Measurements from ENCODE around the gene STX16. TPM values are rescaled to one million over a fixed set of nuclear protein-coding genes. Genes with fewer than 3 reads are reported as not detected.

Gene STX16
- total and polyA plus RNA-seq, 9 of the 15 experiments (the other 6 are each of a cell fraction or from before 2014, with no cell fraction given), result 4.4 to 43.5 (median 14.7) TPM

GRCh38 chr20:58666702-58667101 is 15.6 kb downstream of the STX16 start:
- Histone ChIP-seq H4K20me1 (replicated peaks; ENCODE audit: control insufficient read depth, insufficient read depth, low read length) (no peaks in the 10 kb centered on the region; the same call in 1 of the 2 replicates), H3K9me1 (ENCODE audit: control insufficient read depth, insufficient read depth, low read length) (no peaks in the 10 kb centered on the region), H3K4me3 (no peak overlapping the region), H3K36me3 (ENCODE audit: control insufficient read depth, insufficient read depth, low read length) (peaks cover 64% of the 10 kb centered on the region; the same call in 2 of the 3 replicates), H3K27me3 (ENCODE audit: control insufficient read depth in 2 of 2, insufficient read depth in 2 of 2, low read length in 2 of 2) (no peaks in the 10 kb centered on the region), H3K27ac (ENCODE audit: extremely low read depth, low read depth, low read length) (no peak overlapping the region), H3K4me1 (replicated peaks in 1 of 2; ENCODE audit: control insufficient read depth in 2 of 2, insufficient read depth in 2 of 2, low read length in 2 of 2) (no peaks in the 10 kb centered on the region), H3K9me3 (replicated peaks; ENCODE audit: control insufficient read depth, insufficient read depth, low read depth, low read length) (no peaks in the 10 kb centered on the region), H3K79me2 (ENCODE audit: control insufficient read depth, insufficient read depth, low read length) (peaks cover 34% of the 10 kb centered on the region), H3K4me2 (ENCODE audit: insufficient read depth, low read length) (no peak overlapping the region), H2AFZ (ENCODE audit: low read depth, low read length) (no peak overlapping the region), H3K9ac (ENCODE audit: insufficient read depth in 1 of 2, low read depth in 2 of 2, low read length in 2 of 2) (no peak overlapping the region)
- intact Hi-C loops (cut with micrococcal nuclease) (no loop called here), in situ Hi-C loops (cut with MboI) (no loop called here)
- FAIRE-seq (peak; percentile 40), ATAC-seq (no peak), DNase-seq (ENCODE audit: extremely low read depth in 1 of 4, low spot score in 3 of 4) (no peak)
- CTCF ChIA-PET (ENCODE audit: low intra/inter-chr PET ratio), result no interaction called here
- no TSS peak for BruUV-seq (replicated peaks)
- 89% methylated on average over 7 of the region's 7 CpGs for WGBS (ENCODE audit: insufficient coverage, low coverage, missing lambda C conversion rate)
- POLR2A ChIA-PET, result interaction anchor here (0.5 kb wide), 1 partner anchor 10 kb away, joined by 5 read pairs; no protein-coding TSS in a partner anchor
- TF ChIP-seq PHF8 (IDR thresholded peaks at IDR 0.05; ENCODE audit: borderline replicate concordance, low read length) (no peak), ZNF124 (CRISPR knock-in tag; IDR thresholded peaks at IDR 0.05) (no peak), ZNF274 (IDR thresholded peaks at IDR 0.05; ENCODE audit: borderline replicate concordance, low read depth, low read length) (no peak), MECOM (CRISPR knock-in tag; IDR thresholded peaks at IDR 0.05) (no peak), PBX2 (CRISPR knock-in tag; IDR thresholded peaks at IDR 0.05; ENCODE audit: low read depth) (no peak), PBX2 (tag; conservative IDR thresholded peaks at IDR 0.05; ENCODE audit: low read depth) (no peak), ZSCAN32 (CRISPR knock-in tag; IDR thresholded peaks at IDR 0.05) (no peak), FOXJ3 (CRISPR knock-in tag; IDR thresholded peaks at IDR 0.05) (no peak), LARP7 (IDR thresholded peaks at IDR 0.05) (no peak), ZNF395 (CRISPR knock-in tag; IDR thresholded peaks at IDR 0.05) (no peak), NCOA4 (IDR thresholded peaks at IDR 0.05; ENCODE audit: partially characterized antibody) (no peak), TGIF2 (CRISPR knock-in tag; IDR thresholded peaks at IDR 0.05) (no peak), ZNF239 (CRISPR knock-in tag; IDR thresholded peaks at IDR 0.05) (no peak), ELF4 (CRISPR knock-in tag; IDR thresholded peaks at IDR 0.05) (no peak), HNRNPK (IDR thresholded peaks at IDR 0.05; ENCODE audit: low read depth, low read length, poor library complexity, severe bottlenecking) (no peak), ZC3H4 (CRISPR knock-in tag; IDR thresholded peaks at IDR 0.05; ENCODE audit: borderline replicate concordance) (no peak)
